HCT116 (cell line): ENCODE measurements around the gene SDCCAG8.

Experiments
- CTCF ChIP-seq, 3 experiments: fragments of 200-600 bp in 1 of 3; sonication (generic) in 1 of 3; IDR thresholded peaks in 2 of 3; conservative IDR thresholded peaks in 1 of 3; 2 replicates each; pipeline ENCODE4 v1.5.1; 2012 to 2017; ENCODE audit warnings: low read depth in 2 of 3, low read length in 2 of 3, antibody characterized with exemption in 1 of 3, borderline replicate concordance in 1 of 3, control low read depth in 1 of 3, mild to moderate bottlenecking in 1 of 3, mixed read lengths in 1 of 3, mixed run types in 1 of 3, moderate library complexity in 1 of 3; ENCODE audit not compliant: insufficient read depth in 1 of 3
- POLR2AphosphoS5 ChIP-seq: IDR thresholded peaks from 2 replicates; pipeline ENCODE4 v1.6.1; 2011; ENCODE audit warnings: mild to moderate bottlenecking, low read depth, low read length, moderate library complexity

DNA sequence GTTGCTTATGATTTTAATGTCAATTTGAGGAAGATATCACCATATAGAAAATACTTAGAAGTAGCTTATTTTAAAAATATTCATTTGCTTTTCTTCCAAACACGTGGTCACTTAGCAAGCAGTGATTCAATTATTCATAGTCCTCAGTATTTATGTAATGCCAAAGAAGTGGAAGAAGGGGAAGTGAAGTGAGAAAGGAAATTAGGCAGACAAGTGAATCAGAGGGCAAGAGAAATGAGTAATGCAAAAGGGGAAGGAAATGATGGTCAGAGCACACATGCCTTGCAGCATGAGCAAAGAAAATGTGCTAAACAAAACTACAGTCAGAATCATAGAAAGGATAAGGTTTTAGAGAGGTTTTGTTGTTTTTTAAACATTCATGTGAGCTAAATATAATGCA, 31.8 kb downstream of the SDCCAG8 start:
- TF ChIP-seq CTCF (IDR thresholded peaks at IDR 0.05 in 2 of 3, conservative IDR thresholded peaks at IDR 0.05 in 1 of 3; ENCODE audit: borderline replicate concordance in 1 of 3, insufficient read depth in 1 of 3, low read depth in 2 of 3, low read length in 2 of 3) (no peak), POLR2AphosphoS5 (no peak)
